IMR-90 (cell line): ENCODE data around the gene PIEZO1. TPM values are rescaled to one million over a fixed set of nuclear protein-coding genes. Genes with fewer than 3 reads are reported as not detected.

ENCODE experiments used
- ATAC-seq: fragments of 200-7000 bp; cut with Tn5 transposase; 2 replicates; pipeline ENCODE4 v1.9.1; 2020; ENCODE audit warnings: low read depth, mild to moderate bottlenecking, moderate library complexity
- BruUV-seq: library from RNA; stranded (reverse); fragments of 400-500 nt; replicated peaks from 2 replicates; lab custom pipeline; 2021; lab: Mats Ljungman, UMichigan
- CTCF ChIA-PET: fragments of 300-600 bp; formaldehyde crosslinking; extraction: SDS; loops from one replicate; lab custom pipeline; 2021; ENCODE audit warnings: antibody characterized with exemption; lab: Yijun Ruan, JAX
- POLR2A ChIA-PET: fragments of 300-600 bp; sonication (Branson Sonifier 250); formaldehyde crosslinking; loops from one replicate; lab custom pipeline; 2022; ENCODE audit warnings: antibody characterized with exemption; ENCODE audit not compliant: unreplicated experiment; lab: Charles Lee
- DNase-seq: peaks from one replicate; pipeline ENCODE4 v3.0.0; 2013
- H2AFZ ChIP-seq: replicated peaks from 2 replicates; pipeline ENCODE3; 2013; ENCODE audit warnings: low read length, mild to moderate bottlenecking; ENCODE audit not compliant: poor library complexity
- H2AK5ac ChIP-seq: 2 replicates; pipeline ENCODE4 v1.6.1; 2013; ENCODE audit warnings: low read depth, low read length, inconsistent platforms
- H2AK9ac ChIP-seq: replicated peaks from 2 replicates; pipeline ENCODE3; 2013; ENCODE audit warnings: mild to moderate bottlenecking, low read depth, low read length, moderate library complexity; ENCODE audit not compliant: poor library complexity
- H2BK120ac ChIP-seq: 2 replicates; pipeline ENCODE4 v1.6.1; 2013; ENCODE audit warnings: low read depth, low read length, inconsistent platforms
- H2BK15ac ChIP-seq: 3 replicates; pipeline ENCODE4 v1.6.1; 2013; ENCODE audit warnings: low read depth, low read length, inconsistent platforms
- H2BK20ac ChIP-seq: 2 replicates; pipeline ENCODE4 v1.6.1; 2013; ENCODE audit warnings: low read depth, mild to moderate bottlenecking, inconsistent platforms, low read length, moderate library complexity
- H2BK5ac ChIP-seq: 2 replicates; pipeline ENCODE4 v1.6.1; 2013; ENCODE audit warnings: mild to moderate bottlenecking, low read depth, low read length, inconsistent platforms; ENCODE audit not compliant: poor library complexity, severe bottlenecking
- H3K14ac ChIP-seq: replicated peaks from 2 replicates; pipeline ENCODE4 v1.6.1; 2013; ENCODE audit warnings: low read depth, low read length, inconsistent platforms
- H3K18ac ChIP-seq: 2 replicates; pipeline ENCODE4 v1.6.1; 2013; ENCODE audit warnings: low read depth, low read length, control low read depth
- H3K23ac ChIP-seq: 2 replicates; pipeline ENCODE4 v1.6.1; 2013; ENCODE audit warnings: low read depth, low read length, inconsistent platforms
- H3K27ac ChIP-seq: 2 replicates; pipeline ENCODE4 v1.5.1; 2013; ENCODE audit warnings: mild to moderate bottlenecking, control low read depth, low read length; ENCODE audit not compliant: insufficient read depth
- H3K27me3 ChIP-seq: 2 replicates; pipeline ENCODE4 v1.6.1; 2013; ENCODE audit warnings: low read length; ENCODE audit not compliant: control insufficient read depth, insufficient read depth
- H3K36me3 ChIP-seq: 2 replicates; pipeline ENCODE4 v1.6.1; 2013; ENCODE audit warnings: low read length, mixed read lengths; ENCODE audit not compliant: control insufficient read depth, insufficient read depth
- H3K4ac ChIP-seq: 2 replicates; pipeline ENCODE4 v1.6.1; 2013; ENCODE audit warnings: low read depth, low read length, inconsistent platforms
- H3K4me1 ChIP-seq: 2 replicates; pipeline ENCODE4 v1.6.1; 2013; ENCODE audit warnings: low read length, mixed read lengths; ENCODE audit not compliant: control insufficient read depth, insufficient read depth
- H3K4me2 ChIP-seq: 2 replicates; pipeline ENCODE4 v1.6.1; 2013; ENCODE audit warnings: low read depth, mild to moderate bottlenecking, control low read depth, low read length, moderate library complexity
- H3K4me3 ChIP-seq: 2 replicates; pipeline ENCODE4 v1.5.1; 2013; ENCODE audit warnings: low read depth, mild to moderate bottlenecking, control low read depth, low read length, moderate library complexity; ENCODE audit not compliant: insufficient read depth
- H3K56ac ChIP-seq: 2 replicates; pipeline ENCODE4 v1.6.1; 2013; ENCODE audit warnings: low read length, inconsistent platforms; ENCODE audit not compliant: insufficient read depth; ENCODE audit errors: extremely low read depth
- H3K79me1 ChIP-seq, 2 experiments: 2 replicates each; pipeline ENCODE4 v1.6.1; 2013; ENCODE audit warnings: low read length in 2 of 2, inconsistent platforms in 1 of 2, low read depth in 1 of 2
- H3K9ac ChIP-seq: 2 replicates; pipeline ENCODE4 v1.6.1; 2013; ENCODE audit warnings: low read depth, low read length, control low read depth
- H3K9me1 ChIP-seq: 2 replicates; pipeline ENCODE4 v1.6.1; 2013; ENCODE audit warnings: low read length, inconsistent platforms; ENCODE audit not compliant: insufficient read depth
- H3K9me3 ChIP-seq: 2 replicates; pipeline ENCODE4 v1.6.1; 2013; ENCODE audit warnings: low read length; ENCODE audit not compliant: control insufficient read depth, insufficient read depth
- H4K20me1 ChIP-seq: 2 replicates; pipeline ENCODE4 v1.6.1; 2013; ENCODE audit warnings: low read length, inconsistent platforms; ENCODE audit not compliant: insufficient read depth
- H4K5ac ChIP-seq: 2 replicates; pipeline ENCODE4 v1.6.1; 2013; ENCODE audit warnings: mild to moderate bottlenecking, low read depth, low read length, control low read depth
- H4K8ac ChIP-seq, 2 experiments: 2 replicates each; pipeline ENCODE4 v1.6.1; 2013; ENCODE audit warnings: low read depth in 2 of 2, low read length in 2 of 2, control low read depth in 1 of 2, inconsistent platforms in 1 of 2
- H4K91ac ChIP-seq: 2 replicates; pipeline ENCODE4 v1.6.1; 2013; ENCODE audit warnings: low read depth, low read length, inconsistent platforms; ENCODE audit not compliant: insufficient read depth
- BHLHE40 ChIP-seq: fragments of 150-350 bp; IDR thresholded peaks from 2 replicates; pipeline ENCODE4 v1.6.1; 2016; ENCODE audit warnings: mild to moderate bottlenecking, low read depth, low read length
- CEBPB ChIP-seq: IDR thresholded peaks from 2 replicates; pipeline ENCODE4 v1.6.1; 2012; ENCODE audit warnings: low read depth, low read length, improper control_type of control experiment
- CHD1 ChIP-seq: IDR thresholded peaks from 2 replicates; pipeline ENCODE4 v1.6.1; 2012; ENCODE audit warnings: low read depth, low read length, improper control_type of control experiment
- ELK1 ChIP-seq: fragments of 150-350 bp; IDR thresholded peaks from 2 replicates; pipeline ENCODE4 v1.6.1; 2016; ENCODE audit warnings: low read depth, mild to moderate bottlenecking, low read length, moderate library complexity, borderline replicate concordance
- FOS ChIP-seq: fragments of 150-350 bp; IDR thresholded peaks from 2 replicates; pipeline ENCODE4 v1.6.1; 2016; ENCODE audit warnings: low read depth, low read length
- MAFK ChIP-seq: IDR thresholded peaks from 2 replicates; pipeline ENCODE4 v1.6.1; 2012; ENCODE audit warnings: low read depth, low read length, improper control_type of control experiment
- MAZ ChIP-seq: IDR thresholded peaks from 2 replicates; pipeline ENCODE4 v1.6.1; 2012; ENCODE audit warnings: low read depth, mild to moderate bottlenecking, low read length, improper control_type of control experiment, moderate library complexity, borderline replicate concordance
- MXI1 ChIP-seq: IDR thresholded peaks from 2 replicates; pipeline ENCODE4 v1.6.1; 2012; ENCODE audit warnings: low read depth, mild to moderate bottlenecking, low read length, moderate library complexity, borderline replicate concordance
- NFE2L2 ChIP-seq: fragments of 150-350 bp; IDR thresholded peaks from 2 replicates; pipeline ENCODE4 v1.6.1; 2016; ENCODE audit warnings: low read depth, mild to moderate bottlenecking, low read length
- POLR2A ChIP-seq: IDR thresholded peaks from 2 replicates; pipeline ENCODE4 v1.6.1; 2012; ENCODE audit warnings: mild to moderate bottlenecking, low read depth, low read length
- RAD21 ChIP-seq: IDR thresholded peaks from 2 replicates; pipeline ENCODE4 v1.6.1; 2012; ENCODE audit warnings: low read length, improper control_type of control experiment
- RCOR1 ChIP-seq: IDR thresholded peaks from 2 replicates; pipeline ENCODE4 v1.6.1; 2012; ENCODE audit warnings: mild to moderate bottlenecking, low read length, improper control_type of control experiment; ENCODE audit not compliant: insufficient replicate concordance
- RFX5 ChIP-seq: IDR thresholded peaks from 2 replicates; pipeline ENCODE4 v1.8.0; 2012; ENCODE audit warnings: low read depth, mild to moderate bottlenecking, low read length, moderate library complexity
- SMC3 ChIP-seq: fragments of 150-350 bp; IDR thresholded peaks from 2 replicates; pipeline ENCODE4 v1.6.1; 2016; ENCODE audit warnings: low read depth, mild to moderate bottlenecking, antibody characterized with exemption, low read length, moderate library complexity
- USF2 ChIP-seq: fragments of 150-350 bp; IDR thresholded peaks from 2 replicates; pipeline ENCODE4 v1.6.1; 2017; ENCODE audit warnings: mild to moderate bottlenecking, antibody characterized with exemption, low read length, low read depth
- WGBS, 2 experiments: methylation state at CpG; one replicate each; pipeline versions ENCODE4 v1.1.5 to v1.1.7; 2013; ENCODE audit warnings: missing lambda C conversion rate in 2 of 2; ENCODE audit not compliant: insufficient read length in 1 of 2; ENCODE audit errors: extremely low coverage in 2 of 2; 5-methylcytosine and 5-hydroxymethylcytosine counted together
- dilution Hi-C: fragments of 300-500 bp; cut with HindIII; formaldehyde crosslinking; loops from one replicate; pipeline ENCODE4 v1.14.3; 2018; ENCODE audit warnings: low sequenced_read_pairs; ENCODE audit not compliant: unreplicated experiment
- in situ Hi-C: fragments of 300-500 bp; cut with MboI; formaldehyde crosslinking; loops from 3 replicates; pipeline ENCODE4 v1.14.3; 2019; ENCODE audit warnings: low sequenced_read_pairs, inconsistent platforms, mixed read lengths
- intact Hi-C: fragments of 100-400 bp; cut with micrococcal nuclease; formaldehyde crosslinking; loops from 2 replicates; pipeline ENCODE4 v1.10.0; 2022
- polyA plus RNA-seq, 3 experiments: library from polyadenylated mRNA; depleted of rRNA; stranded (reverse); fragments of >200 nt; gene quantifications; 2 replicates each; pipeline ENCODE4 v1.2.3, GENCODE V29; 2012; ENCODE audit warnings: low replicate concordance in 1 of 3
- total RNA-seq: library from RNA; depleted of rRNA; stranded (reverse); fragments of >200 nt; gene quantifications from 2 replicates; pipeline ENCODE4 v1.2.3, GENCODE V29; 2012
- TF ChIP-seq, protein P1 (sequence below): conservative IDR thresholded peaks from 2 replicates; pipeline ENCODE4 v1.5.1; 2012; ENCODE audit warnings: mild to moderate bottlenecking, low read depth, low read length, improper control_type of control experiment

The PIEZO1 gene
- total and polyA plus RNA-seq, 2 of the 4 experiments (the other 2 are of a cell fraction) = 36.2 to 372 TPM

DNA sequence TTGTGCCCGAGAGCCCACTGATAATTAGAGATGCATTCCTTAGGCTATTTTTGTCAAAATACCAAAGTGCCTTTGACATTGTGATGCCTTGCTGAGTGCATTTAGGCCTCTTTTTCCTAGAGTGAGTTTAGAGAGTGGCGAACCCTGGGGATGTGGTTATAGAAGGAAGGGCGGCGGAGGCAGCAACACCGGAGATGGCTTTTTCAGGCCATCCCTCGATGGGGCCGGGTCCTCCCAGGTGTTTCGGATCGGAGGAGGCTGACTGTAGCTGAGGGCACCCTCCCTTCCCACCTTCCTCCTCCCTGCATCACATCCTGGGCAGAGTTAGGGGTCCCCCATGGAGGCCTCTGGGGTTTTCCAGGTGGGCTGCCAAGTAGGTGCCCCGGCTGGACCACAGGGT is 92.2 kb downstream of the PIEZO1 start:
- H3K4ac ChIP-seq = no peak overlapping the region
- H2BK5ac ChIP-seq = no peak overlapping the region
- H3K9me1 ChIP-seq = no peaks in the 10 kb centered on the region
- H3K4me2 ChIP-seq = no peak overlapping the region
- ATAC-seq (no peak), DNase-seq (no peak)
- H3K4me1 ChIP-seq = no peaks in the 10 kb centered on the region
- no peak overlapping the region for H4K91ac ChIP-seq
- H2AK9ac ChIP-seq = no peak overlapping the region
- no peak overlapping the region for H2BK120ac ChIP-seq
- H2AK5ac ChIP-seq = no peak overlapping the region
- no peak overlapping the region for H3K27ac ChIP-seq
- no peak overlapping the region for H3K56ac ChIP-seq
- BruUV-seq = no TSS peak
- H3K27me3 ChIP-seq = peaks cover 23% of the 10 kb centered on the region
- no peak for TF ChIP-seq USF2
- TF ChIP-seq POLR2A = no peak
- no peak for TF ChIP-seq FOS
- TF ChIP-seq RCOR1 = no peak
- no peak for TF ChIP-seq RAD21
- TF ChIP-seq, protein P1, sequence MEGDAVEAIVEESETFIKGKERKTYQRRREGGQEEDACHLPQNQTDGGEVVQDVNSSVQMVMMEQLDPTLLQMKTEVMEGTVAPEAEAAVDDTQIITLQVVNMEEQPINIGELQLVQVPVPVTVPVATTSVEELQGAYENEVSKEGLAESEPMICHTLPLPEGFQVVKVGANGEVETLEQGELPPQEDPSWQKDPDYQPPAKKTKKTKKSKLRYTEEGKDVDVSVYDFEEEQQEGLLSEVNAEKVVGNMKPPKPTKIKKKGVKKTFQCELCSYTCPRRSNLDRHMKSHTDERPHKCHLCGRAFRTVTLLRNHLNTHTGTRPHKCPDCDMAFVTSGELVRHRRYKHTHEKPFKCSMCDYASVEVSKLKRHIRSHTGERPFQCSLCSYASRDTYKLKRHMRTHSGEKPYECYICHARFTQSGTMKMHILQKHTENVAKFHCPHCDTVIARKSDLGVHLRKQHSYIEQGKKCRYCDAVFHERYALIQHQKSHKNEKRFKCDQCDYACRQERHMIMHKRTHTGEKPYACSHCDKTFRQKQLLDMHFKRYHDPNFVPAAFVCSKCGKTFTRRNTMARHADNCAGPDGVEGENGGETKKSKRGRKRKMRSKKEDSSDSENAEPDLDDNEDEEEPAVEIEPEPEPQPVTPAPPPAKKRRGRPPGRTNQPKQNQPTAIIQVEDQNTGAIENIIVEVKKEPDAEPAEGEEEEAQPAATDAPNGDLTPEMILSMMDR = no peak
- TF ChIP-seq CHD1 = no peak
- no peak for TF ChIP-seq SMC3
- no peak for TF ChIP-seq MAZ
- TF ChIP-seq BHLHE40 = no peak
- no peak for TF ChIP-seq MXI1
- no peak for TF ChIP-seq RFX5
- TF ChIP-seq NFE2L2 = no peak
- TF ChIP-seq ELK1 = no peak
- no peak for TF ChIP-seq CEBPB
- TF ChIP-seq MAFK = no peak
- no peak overlapping the region for H4K5ac ChIP-seq
- no peak overlapping the region for H3K23ac ChIP-seq
- no peak overlapping the region for H3K4me3 ChIP-seq
- in situ Hi-C loops (no loop called here), intact Hi-C loops (no loop called here), dilution Hi-C loops (no loop called here)
- no CpG with 5 or more reads among the region's 10 CpGs for WGBS, 2 experiments
- no peaks in the 10 kb centered on the region for H4K20me1 ChIP-seq
- no peak overlapping the region for H3K9ac ChIP-seq
- no peak overlapping the region for H3K14ac ChIP-seq
- no peak overlapping the region for H4K8ac ChIP-seq
- H2BK15ac ChIP-seq = no peak overlapping the region
- peaks cover 11% of the 10 kb centered on the region; the same call in 1 of the 2 replicates for H3K36me3 ChIP-seq
- no peaks in the 10 kb centered on the region for H3K9me3 ChIP-seq
- CTCF ChIA-PET = no interaction called here
- H3K18ac ChIP-seq = no peak overlapping the region
- POLR2A ChIA-PET = no interaction called here
- no peak overlapping the region for H2AFZ ChIP-seq
- no peak overlapping the region for H2BK20ac ChIP-seq
- H3K79me1 ChIP-seq = no peaks in the 10 kb centered on the region
